22Rv1 (cell line): ENCODE measurements around the gene SMARCA4.

Experiments
- H3K27ac ChIP-seq: fragments of 450-650 bp; 2 replicates; pipeline ENCODE4 v1.5.1; 2017
- ZFX ChIP-seq: fragments of 450-650 bp; IDR thresholded peaks from 2 replicates; pipeline ENCODE4 v1.6.1; 2017; ENCODE audit warnings: antibody characterized with exemption, borderline replicate concordance
- TF ChIP-seq, protein P1 (sequence below): fragments of 450-650 bp; IDR thresholded peaks from 2 replicates; pipeline ENCODE4 v1.5.1; 2017; ENCODE audit warnings: mild to moderate bottlenecking

The SMARCA4 gene

DNA sequence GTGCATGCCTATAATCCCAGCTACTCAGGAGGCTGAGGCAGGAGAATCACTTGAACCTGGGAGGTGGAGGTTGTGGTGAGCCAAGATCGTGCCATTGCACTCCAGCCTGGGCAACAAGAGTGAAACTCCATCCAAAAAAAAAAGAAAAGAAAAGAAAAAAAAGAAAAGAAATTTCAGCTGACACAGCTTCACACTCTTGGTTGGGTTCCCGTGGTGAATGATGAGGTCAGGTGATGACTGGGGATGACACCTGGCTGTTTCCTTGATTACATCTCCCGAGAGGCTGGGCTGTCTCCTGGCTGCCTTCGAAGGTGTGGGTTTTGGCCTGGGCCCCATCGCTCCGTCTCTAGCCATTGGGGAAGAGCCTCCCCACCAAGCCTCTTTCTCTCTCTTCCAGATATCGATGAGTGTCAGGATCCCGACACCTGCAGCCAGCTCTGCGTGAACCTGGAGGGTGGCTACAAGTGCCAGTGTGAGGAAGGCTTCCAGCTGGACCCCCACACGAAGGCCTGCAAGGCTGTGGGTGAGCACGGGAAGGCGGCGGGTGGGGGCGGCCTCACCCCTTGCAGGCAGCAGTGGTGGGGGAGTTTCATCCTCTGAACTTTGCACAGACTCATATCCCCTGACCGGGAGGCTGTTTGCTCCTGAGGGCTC lies 150.4 kb downstream of the SMARCA4 start:
- TF ChIP-seq ZFX, result no peak
- TF ChIP-seq, protein P1, sequence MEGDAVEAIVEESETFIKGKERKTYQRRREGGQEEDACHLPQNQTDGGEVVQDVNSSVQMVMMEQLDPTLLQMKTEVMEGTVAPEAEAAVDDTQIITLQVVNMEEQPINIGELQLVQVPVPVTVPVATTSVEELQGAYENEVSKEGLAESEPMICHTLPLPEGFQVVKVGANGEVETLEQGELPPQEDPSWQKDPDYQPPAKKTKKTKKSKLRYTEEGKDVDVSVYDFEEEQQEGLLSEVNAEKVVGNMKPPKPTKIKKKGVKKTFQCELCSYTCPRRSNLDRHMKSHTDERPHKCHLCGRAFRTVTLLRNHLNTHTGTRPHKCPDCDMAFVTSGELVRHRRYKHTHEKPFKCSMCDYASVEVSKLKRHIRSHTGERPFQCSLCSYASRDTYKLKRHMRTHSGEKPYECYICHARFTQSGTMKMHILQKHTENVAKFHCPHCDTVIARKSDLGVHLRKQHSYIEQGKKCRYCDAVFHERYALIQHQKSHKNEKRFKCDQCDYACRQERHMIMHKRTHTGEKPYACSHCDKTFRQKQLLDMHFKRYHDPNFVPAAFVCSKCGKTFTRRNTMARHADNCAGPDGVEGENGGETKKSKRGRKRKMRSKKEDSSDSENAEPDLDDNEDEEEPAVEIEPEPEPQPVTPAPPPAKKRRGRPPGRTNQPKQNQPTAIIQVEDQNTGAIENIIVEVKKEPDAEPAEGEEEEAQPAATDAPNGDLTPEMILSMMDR, result no peak

DNA sequence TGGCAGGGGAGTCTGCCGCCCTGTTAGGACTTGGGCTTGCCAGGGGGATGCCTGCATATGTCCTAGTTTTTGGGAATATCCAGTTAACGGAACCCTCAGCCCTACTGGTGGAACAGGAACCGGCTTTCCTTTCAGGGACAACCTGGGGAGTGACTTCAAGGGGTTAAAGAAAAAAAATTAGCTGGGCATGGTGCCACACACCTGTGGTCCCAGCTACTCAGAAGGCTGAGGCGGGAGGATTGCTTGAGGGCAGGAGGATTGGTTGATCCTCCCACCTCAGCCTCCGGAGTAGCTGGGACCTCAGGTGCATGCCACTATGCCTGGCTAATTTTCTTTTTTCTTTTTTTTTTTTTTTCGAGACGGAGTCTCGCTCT lies 150.9 kb downstream of the SMARCA4 start:
- no peak for TF ChIP-seq ZFX
- TF ChIP-seq, protein P1, result no peak
- H3K27ac ChIP-seq, result no peak overlapping the region

More for the DNA sequence above, 150.4 kb downstream of the SMARCA4 start:
- no peak overlapping the region for H3K27ac ChIP-seq
